Skeletal muscle tissue (tissue), 4 donors: Measurements from ENCODE around the gene COMP. TPM values are rescaled to one million over a fixed set of nuclear protein-coding genes. Genes with fewer than 3 reads are reported as not detected.
A peak's percentile ranks its signal among the peaks of the same experiment; 100 is the strongest.
"Not testable (repeated sequence)": the region's sequence is repeated elsewhere in the genome, so short reads cannot be mapped to it uniquely, and the experiment has no call there.

ENCODE experiments used
- H3K27ac ChIP-seq: one replicate; pipeline ENCODE4 v1.7.0; 2013; ENCODE audit warnings: mild to moderate bottlenecking, low read depth, low read length, inconsistent platforms
- H3K27me3 ChIP-seq, 3 donors: one replicate each; pipeline ENCODE4 v1.7.0; 2013; ENCODE audit warnings: low read length in 3 of 3; ENCODE audit not compliant: control insufficient read depth in 3 of 3, insufficient read depth in 3 of 3
- H3K36me3 ChIP-seq, 3 donors: one replicate each; pipeline ENCODE4 v1.7.0; 2013; ENCODE audit warnings: low read length in 3 of 3; ENCODE audit not compliant: control insufficient read depth in 3 of 3, insufficient read depth in 3 of 3
- H3K4me1 ChIP-seq, 3 donors: one replicate each; pipeline ENCODE4 v1.7.0; 2013; ENCODE audit warnings: low read length in 3 of 3, mild to moderate bottlenecking in 3 of 3; ENCODE audit not compliant: control insufficient read depth in 3 of 3, insufficient read depth in 3 of 3
- H3K4me3 ChIP-seq, 3 donors: one replicate each; pipeline ENCODE4 v1.7.0; 2013; ENCODE audit warnings: low read length in 3 of 3
- H3K9ac ChIP-seq, 3 donors: one replicate each; pipeline ENCODE4 v1.7.0; 2013; ENCODE audit warnings: low read length in 3 of 3, mild to moderate bottlenecking in 3 of 3, moderate library complexity in 2 of 3, low read depth in 1 of 3
- H3K9me3 ChIP-seq, 3 donors: one replicate each; pipeline ENCODE4 v1.7.0; 2013; ENCODE audit warnings: low read length in 3 of 3; ENCODE audit not compliant: control insufficient read depth in 3 of 3
- total RNA-seq: library from RNA; depleted of rRNA; stranded (reverse); fragments of >200 nt; gene quantifications from one replicate; pipeline ENCODE4 v1.2.3, GENCODE V29; 2014
- donor health status: Osteomylitis.

Gene COMP
- total RNA-seq, 1 donor from 2014 or later, result 15.7 TPM

- Histone ChIP-seq H3K36me3 (no peaks in the 10 kb centered on the region), H3K27ac (no peak overlapping the region), H3K27me3 (no peaks in the 10 kb centered on the region), H3K4me3 (no peak overlapping the region), H3K9ac (no peak overlapping the region), H3K9me3 (no peaks in the 10 kb centered on the region), H3K4me1 (peaks cover 0 to 7% (median 3%) of the 10 kb centered on the region in 3 donors)
Measured at GRCh38 chr19:18738961-18739690, 52.0 kb downstream of the COMP start.

GRCh38 chr19:18737954-18738351 lies 53.2 kb downstream of the COMP start:
- no peak overlapping the region for H3K27ac ChIP-seq
- H3K36me3 ChIP-seq, result no peaks in the 10 kb centered on the region
- no peaks in the 10 kb centered on the region for H3K27me3 ChIP-seq
- H3K4me3 ChIP-seq, result no peak overlapping the region
- no peaks in the 10 kb centered on the region for H3K9me3 ChIP-seq
- no peak overlapping the region for H3K9ac ChIP-seq
- peaks cover 0 to 13% (median 6%) of the 10 kb centered on the region in 3 donors for H3K4me1 ChIP-seq

- peaks cover 0 to 13% (median 7%) of the 10 kb centered on the region in 3 donors for H3K4me1 ChIP-seq
Measured at GRCh38 chr19:18737337-18737953, 53.7 kb downstream of the COMP start.

GRCh38 chr19:18736415-18737336 lies 54.4 kb downstream of the COMP start:
- Histone ChIP-seq H3K4me1 (peaks cover 0 to 11% (median 7%) of the 10 kb centered on the region in 3 donors), H3K27ac (no peak overlapping the region), H3K36me3 (no peaks in the 10 kb centered on the region)

More at GRCh38 chr19:18737337-18737953, 53.7 kb downstream of the COMP start:
- no peak overlapping the region for H3K4me3 ChIP-seq
- no peaks in the 10 kb centered on the region for H3K36me3 ChIP-seq
- no peaks in the 10 kb centered on the region for H3K27me3 ChIP-seq
- no peaks in the 10 kb centered on the region for H3K9me3 ChIP-seq
- H3K9ac ChIP-seq, result no peak overlapping the region
- no peak overlapping the region for H3K27ac ChIP-seq

GRCh38 chr19:18735752-18736151 lies 55.4 kb downstream of the COMP start:
- Histone ChIP-seq H3K4me3 (no peak overlapping the region), H3K9ac (no peak overlapping the region), H3K27ac (no peak overlapping the region), H3K9me3 (no peaks in the 10 kb centered on the region), H3K4me1 (peaks cover 0 to 7% (median 6%) of the 10 kb centered on the region in 3 donors), H3K27me3 (no peaks in the 10 kb centered on the region), H3K36me3 (no peaks in the 10 kb centered on the region)

More at GRCh38 chr19:18736415-18737336, 54.4 kb downstream of the COMP start:
- Histone ChIP-seq H3K9ac (peak overlapping the region in 1 of 3 donors; percentile 25), H3K4me3 (no peak overlapping the region), H3K27me3 (no peaks in the 10 kb centered on the region), H3K9me3 (no peaks in the 10 kb centered on the region)

- Histone ChIP-seq H3K9ac (no peak overlapping the region), H3K27ac (no peak overlapping the region), H3K36me3 (no peaks in the 10 kb centered on the region), H3K9me3 (no peaks in the 10 kb centered on the region), H3K27me3 (no peaks in the 10 kb centered on the region), H3K4me1 (peaks cover 0 to 7% (median 6%) of the 10 kb centered on the region in 3 donors), H3K4me3 (no peak overlapping the region)
Measured at GRCh38 chr19:18735324-18735723, 55.8 kb downstream of the COMP start.

- not testable (repeated sequence) for H3K4me1 ChIP-seq, H3K4me3 ChIP-seq, H3K36me3 ChIP-seq, H3K9ac ChIP-seq, H3K27me3 ChIP-seq, H3K9me3 ChIP-seq, H3K27ac ChIP-seq
Measured at GRCh38 chr19:18733762-18734332, 57.3 kb downstream of the COMP start.

GRCh38 chr19:18733196-18733647 lies 57.9 kb downstream of the COMP start:
- no peak overlapping the region for H3K27ac ChIP-seq
- H3K36me3 ChIP-seq, result no peaks in the 10 kb centered on the region
- no peaks in the 10 kb centered on the region for H3K9me3 ChIP-seq
- H3K9ac ChIP-seq, result no peak overlapping the region
- H3K4me1 ChIP-seq, result peaks cover 0 to 7% (median 6%) of the 10 kb centered on the region in 3 donors
- H3K4me3 ChIP-seq, result no peak overlapping the region
- no peaks in the 10 kb centered on the region for H3K27me3 ChIP-seq
